ENCODE measurements around the gene HCRTR1. TPM values are rescaled to one million over a fixed set of nuclear protein-coding genes. Genes with fewer than 3 reads are reported as not detected.

The HCRTR1 gene
- total RNA-seq, 4 donors from 2014 or later, result 1.7 TPM; not detected in 3

- no peak for TF ChIP-seq CTCF (IDR thresholded peaks at IDR 0.05; ENCODE audit: low read depth)
These were observed 29.6 kb upstream of the HCRTR1 start for GRCh38 chr1:31587720-31588423.

GRCh38 chr1:31588751-31589515 is 28.6 kb upstream of the HCRTR1 start:
- TF ChIP-seq CTCF (IDR thresholded peaks at IDR 0.05; ENCODE audit: low read depth), result no peak

GRCh38 chr1:31591425-31592093 is 25.9 kb upstream of the HCRTR1 start:
- no peak for TF ChIP-seq CTCF (IDR thresholded peaks at IDR 0.05; ENCODE audit: low read depth)

GRCh38 chr1:31592132-31592531 is 25.4 kb upstream of the HCRTR1 start:
- TF ChIP-seq CTCF (IDR thresholded peaks at IDR 0.05; ENCODE audit: low read depth), result no peak

- TF ChIP-seq CTCF (IDR thresholded peaks at IDR 0.05; ENCODE audit: low read depth), result no peak
These were observed 24.3 kb upstream of the HCRTR1 start for GRCh38 chr1:31593136-31593665.

- no peak for TF ChIP-seq CTCF (IDR thresholded peaks at IDR 0.05; ENCODE audit: low read depth)
These were observed 23.5 kb upstream of the HCRTR1 start for GRCh38 chr1:31593770-31594632.
